Liver (tissue), 3 donors: ENCODE data around the gene SGPP2.

Source experiments
- SP1 ChIP-seq: IDR thresholded peaks from 2 replicates; pipeline ENCODE4 v1.6.1; 2018; ENCODE audit warnings: antibody characterized with exemption, mild to moderate bottlenecking
- TF ChIP-seq, protein P1 (sequence below): fragments of 150-350 bp; IDR thresholded peaks from 2 replicates; pipeline ENCODE4 v1.5.1; 2017; ENCODE audit warnings: improper control_type of control experiment, low read depth, low read length; ENCODE audit not compliant: missing input control
- TF ChIP-seq, protein P2 (sequence below): IDR thresholded peaks from 2 replicates; pipeline ENCODE4 v1.6.1; 2016; ENCODE audit warnings: antibody characterized with exemption, mild to moderate bottlenecking
- donor health status: healthy.
- donor health status: healthy.

DNA sequence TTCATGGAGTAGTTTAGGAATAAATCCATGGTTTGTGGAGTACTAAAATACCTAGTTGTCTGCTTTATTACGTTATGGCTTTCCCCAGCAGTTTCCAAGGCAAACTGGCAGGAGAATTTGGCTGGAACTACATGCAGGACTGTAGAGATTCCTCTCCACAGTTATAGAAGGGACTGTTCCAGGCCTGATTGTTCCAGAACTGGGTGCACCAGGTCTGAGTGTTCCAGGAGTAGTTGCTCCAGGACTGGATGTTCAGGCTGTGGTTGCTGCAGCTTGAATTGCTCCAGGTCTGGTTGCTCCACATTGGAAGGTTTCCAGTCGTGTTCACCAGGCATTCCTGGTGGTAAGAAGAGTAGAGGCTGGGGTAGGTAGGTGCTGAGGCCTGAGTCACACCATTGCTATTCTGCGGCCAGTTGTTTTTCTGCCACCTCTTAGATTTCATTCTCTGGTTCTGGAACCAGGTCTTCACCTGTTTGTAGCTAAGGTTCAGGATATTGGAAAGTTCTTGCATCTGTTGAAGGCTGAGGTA, 28.1 kb downstream of the SGPP2 start:
- TF ChIP-seq, protein P1, sequence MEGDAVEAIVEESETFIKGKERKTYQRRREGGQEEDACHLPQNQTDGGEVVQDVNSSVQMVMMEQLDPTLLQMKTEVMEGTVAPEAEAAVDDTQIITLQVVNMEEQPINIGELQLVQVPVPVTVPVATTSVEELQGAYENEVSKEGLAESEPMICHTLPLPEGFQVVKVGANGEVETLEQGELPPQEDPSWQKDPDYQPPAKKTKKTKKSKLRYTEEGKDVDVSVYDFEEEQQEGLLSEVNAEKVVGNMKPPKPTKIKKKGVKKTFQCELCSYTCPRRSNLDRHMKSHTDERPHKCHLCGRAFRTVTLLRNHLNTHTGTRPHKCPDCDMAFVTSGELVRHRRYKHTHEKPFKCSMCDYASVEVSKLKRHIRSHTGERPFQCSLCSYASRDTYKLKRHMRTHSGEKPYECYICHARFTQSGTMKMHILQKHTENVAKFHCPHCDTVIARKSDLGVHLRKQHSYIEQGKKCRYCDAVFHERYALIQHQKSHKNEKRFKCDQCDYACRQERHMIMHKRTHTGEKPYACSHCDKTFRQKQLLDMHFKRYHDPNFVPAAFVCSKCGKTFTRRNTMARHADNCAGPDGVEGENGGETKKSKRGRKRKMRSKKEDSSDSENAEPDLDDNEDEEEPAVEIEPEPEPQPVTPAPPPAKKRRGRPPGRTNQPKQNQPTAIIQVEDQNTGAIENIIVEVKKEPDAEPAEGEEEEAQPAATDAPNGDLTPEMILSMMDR = no peak
- TF ChIP-seq, protein P2, sequence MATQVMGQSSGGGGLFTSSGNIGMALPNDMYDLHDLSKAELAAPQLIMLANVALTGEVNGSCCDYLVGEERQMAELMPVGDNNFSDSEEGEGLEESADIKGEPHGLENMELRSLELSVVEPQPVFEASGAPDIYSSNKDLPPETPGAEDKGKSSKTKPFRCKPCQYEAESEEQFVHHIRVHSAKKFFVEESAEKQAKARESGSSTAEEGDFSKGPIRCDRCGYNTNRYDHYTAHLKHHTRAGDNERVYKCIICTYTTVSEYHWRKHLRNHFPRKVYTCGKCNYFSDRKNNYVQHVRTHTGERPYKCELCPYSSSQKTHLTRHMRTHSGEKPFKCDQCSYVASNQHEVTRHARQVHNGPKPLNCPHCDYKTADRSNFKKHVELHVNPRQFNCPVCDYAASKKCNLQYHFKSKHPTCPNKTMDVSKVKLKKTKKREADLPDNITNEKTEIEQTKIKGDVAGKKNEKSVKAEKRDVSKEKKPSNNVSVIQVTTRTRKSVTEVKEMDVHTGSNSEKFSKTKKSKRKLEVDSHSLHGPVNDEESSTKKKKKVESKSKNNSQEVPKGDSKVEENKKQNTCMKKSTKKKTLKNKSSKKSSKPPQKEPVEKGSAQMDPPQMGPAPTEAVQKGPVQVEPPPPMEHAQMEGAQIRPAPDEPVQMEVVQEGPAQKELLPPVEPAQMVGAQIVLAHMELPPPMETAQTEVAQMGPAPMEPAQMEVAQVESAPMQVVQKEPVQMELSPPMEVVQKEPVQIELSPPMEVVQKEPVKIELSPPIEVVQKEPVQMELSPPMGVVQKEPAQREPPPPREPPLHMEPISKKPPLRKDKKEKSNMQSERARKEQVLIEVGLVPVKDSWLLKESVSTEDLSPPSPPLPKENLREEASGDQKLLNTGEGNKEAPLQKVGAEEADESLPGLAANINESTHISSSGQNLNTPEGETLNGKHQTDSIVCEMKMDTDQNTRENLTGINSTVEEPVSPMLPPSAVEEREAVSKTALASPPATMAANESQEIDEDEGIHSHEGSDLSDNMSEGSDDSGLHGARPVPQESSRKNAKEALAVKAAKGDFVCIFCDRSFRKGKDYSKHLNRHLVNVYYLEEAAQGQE = no peak
- no peak for TF ChIP-seq SP1
